HepG2 (cell line): ENCODE data around the gene CNNM2. TPM values are rescaled to one million over a fixed set of nuclear protein-coding genes. Genes with fewer than 3 reads are reported as not detected.

ENCODE experiments used
- CBX2 ChIP-seq, 2 experiments: fragments of 200-600 bp in 1 of 2; sonication (generic); formaldehyde crosslinking in 1 of 2; IDR thresholded peaks; 2 replicates each; pipeline versions ENCODE4 v1.7.0 to v1.8.1; 2018 to 2022; ENCODE audit warnings: low read depth in 2 of 2, low read length in 1 of 2, mild to moderate bottlenecking in 1 of 2, missing genetic modification reagents in 1 of 2
- DBP ChIP-seq: sonication (generic); formaldehyde crosslinking; IDR thresholded peaks from 2 replicates; pipeline ENCODE4 v1.4.0; 2020; ENCODE audit warnings: missing genetic modification reagents; ENCODE audit errors: not compliant biosample characterization
- FOXA3 ChIP-seq: IDR thresholded peaks from 2 replicates; pipeline ENCODE4 v1.6.1; 2016; ENCODE audit warnings: missing genetic modification reagents, missing compliant biosample characterization
- MTERF4 ChIP-seq: sonication (generic); formaldehyde crosslinking; IDR thresholded peaks from 2 replicates; pipeline ENCODE4 v1.8.0; 2023; ENCODE audit warnings: mild to moderate bottlenecking, missing genetic modification reagents
- NR2C2 ChIP-seq: sonication (generic); formaldehyde crosslinking; IDR thresholded peaks from 2 replicates; pipeline ENCODE4 v1.4.0; 2020; ENCODE audit warnings: missing genetic modification reagents, mild to moderate bottlenecking, moderate library complexity, borderline replicate concordance
- PCBP1 ChIP-seq: fragments of 200-400 bp; formaldehyde crosslinking; IDR thresholded peaks from 2 replicates; pipeline ENCODE4 v1.6.1; 2017; ENCODE audit warnings: mild to moderate bottlenecking, low read depth, low read length, borderline replicate concordance
- RNF219 ChIP-seq: sonication (generic); formaldehyde crosslinking; IDR thresholded peaks from 2 replicates; pipeline ENCODE4 v1.5.0; 2020; ENCODE audit warnings: mild to moderate bottlenecking, missing genetic modification reagents
- THRA ChIP-seq: sonication (generic); formaldehyde crosslinking; IDR thresholded peaks from 2 replicates; pipeline ENCODE4 v1.4.0; 2020; ENCODE audit warnings: missing genetic modification reagents, borderline replicate concordance
- ZBTB2 ChIP-seq: sonication (generic); formaldehyde crosslinking; IDR thresholded peaks from 2 replicates; pipeline ENCODE4 v1.8.0; 2022; ENCODE audit warnings: low read depth, missing genetic modification reagents
- ZBTB46 ChIP-seq: sonication (generic); formaldehyde crosslinking; IDR thresholded peaks from 2 replicates; pipeline ENCODE4 v1.4.0; 2020; ENCODE audit warnings: mild to moderate bottlenecking, missing genetic modification reagents, borderline replicate concordance
- ZNF619 ChIP-seq: sonication (generic); formaldehyde crosslinking; IDR thresholded peaks from 2 replicates; pipeline ENCODE4 v1.4.0; 2020; ENCODE audit warnings: mild to moderate bottlenecking, missing genetic modification reagents
- ZNF674 ChIP-seq: sonication (generic); formaldehyde crosslinking; IDR thresholded peaks from 2 replicates; pipeline ENCODE4 v1.5.0; 2020; ENCODE audit warnings: low read depth, mild to moderate bottlenecking, missing genetic modification reagents
- ZNF710 ChIP-seq: sonication (generic); formaldehyde crosslinking; IDR thresholded peaks from 2 replicates; pipeline ENCODE4 v1.5.0; 2020; ENCODE audit warnings: mild to moderate bottlenecking, missing genetic modification reagents, borderline replicate concordance
- ZXDC ChIP-seq: sonication (generic); formaldehyde crosslinking; IDR thresholded peaks from 2 replicates; pipeline ENCODE4 v1.5.0; 2020; ENCODE audit warnings: mild to moderate bottlenecking, missing genetic modification reagents
- polyA plus RNA-seq, 8 experiments: library from polyadenylated mRNA; depleted of rRNA in 3 of 8; stranded (reverse) in 7 of 8; unstranded in 1 of 8; fragments of >200 nt; fragmentation: Illumina TruSeq in 4 of 8; extraction: Trizol in 4 of 8; gene quantifications; 2 replicates each; pipeline versions ENCODE4 v1.2.1 to v1.2.3, GENCODE V29; 2011 to 2016; ENCODE audit warnings: low read depth in 4 of 8, missing spikeins in 1 of 8, mixed read lengths in 1 of 8; ENCODE audit not compliant: insufficient read depth in 1 of 8
- total RNA-seq, 5 experiments: library from RNA; depleted of rRNA; stranded (reverse); fragments of >200 nt; fragmentation: Illumina TruSeq; extraction: Trizol; gene quantifications; 2 replicates each; pipeline ENCODE4 v1.2.3, GENCODE V29; 2016; ENCODE audit warnings: low read depth in 1 of 5

Gene CNNM2
- total and polyA plus RNA-seq, 2 of the 13 experiments (the other 11 are each of a cell fraction or from before 2014, with no cell fraction given) = 7.1 to 9.0 TPM

- no peak for TF ChIP-seq RNF219 (CRISPR knock-in tag)
- 0 out of 2 replicates have a peak, but pooled peaks have one; percentile 26 for TF ChIP-seq NR2C2 (CRISPR knock-in tag)
- no peak for TF ChIP-seq DBP
- no peak for TF ChIP-seq ZNF674
- no peak for TF ChIP-seq ZBTB46
- TF ChIP-seq THRA = peak; percentile 11; the same call in 1 of the 2 replicates
- no peak for TF ChIP-seq ZBTB2 (CRISPR knock-in tag)
- no peak for TF ChIP-seq ZNF710
- no peak for TF ChIP-seq ZNF619
- TF ChIP-seq CBX2 (IDR thresholded peaks at IDR 0.05; ENCODE audit: low read depth, low read length) = no peak
- TF ChIP-seq CBX2 (CRISPR knock-in tag; IDR thresholded peaks at IDR 0.05; ENCODE audit: low read depth) = no peak
- no peak for TF ChIP-seq MTERF4 (CRISPR knock-in tag)
- TF ChIP-seq FOXA3 (CRISPR knock-in tag) = peak; percentile 50
- TF ChIP-seq ZXDC (CRISPR knock-in tag) = no peak
- TF ChIP-seq PCBP1 = no peak
These were observed 88.9 kb downstream of the CNNM2 start (continued) for GRCh38 chr10:103007017-103007416.
